HG02870 (cell line): ENCODE results near the gene VPS8.
"Not testable (repeated sequence)": the region's sequence is repeated elsewhere in the genome, so short reads cannot be mapped to it uniquely, and the experiment has no call there.

Experiments
- ATAC-seq: cut with Tn5 transposase; IDR thresholded peaks from one replicate; pipeline ENCODE4 v1.9.1; 2021; ENCODE audit warnings: mild to moderate bottlenecking, moderate library complexity; ENCODE audit not compliant: unreplicated experiment

Gene VPS8

GRCh38 chr3:184846496-184846895 lies 34.5 kb downstream of the VPS8 start:
- ATAC-seq, result no peak

- no peak for ATAC-seq
Measured at GRCh38 chr3:184848934-184849333, 37.0 kb downstream of the VPS8 start.

DNA sequence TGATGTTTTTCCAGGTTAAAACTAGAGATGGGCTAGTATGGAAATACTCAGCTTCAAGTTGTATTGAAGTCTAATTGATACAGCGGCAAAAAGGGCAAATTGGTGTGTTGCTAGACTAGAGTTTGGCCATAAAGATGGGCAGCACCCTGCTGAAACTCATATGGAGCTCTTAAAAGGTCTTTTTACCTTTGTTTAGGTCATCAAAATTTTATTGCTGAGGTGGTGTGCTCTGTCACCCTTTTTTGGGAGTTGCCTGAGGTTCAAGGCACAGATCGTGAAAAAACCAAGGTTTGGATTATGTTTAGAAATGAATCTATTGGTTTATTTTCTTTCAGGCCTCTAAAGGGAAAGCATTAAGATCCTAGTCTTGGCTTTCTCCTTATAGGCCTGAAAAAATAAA lies 38.2 kb downstream of the VPS8 start:
- ATAC-seq, result no peak

GRCh38 chr3:184857099-184857498 lies 45.1 kb downstream of the VPS8 start:
- no peak for ATAC-seq

DNA sequence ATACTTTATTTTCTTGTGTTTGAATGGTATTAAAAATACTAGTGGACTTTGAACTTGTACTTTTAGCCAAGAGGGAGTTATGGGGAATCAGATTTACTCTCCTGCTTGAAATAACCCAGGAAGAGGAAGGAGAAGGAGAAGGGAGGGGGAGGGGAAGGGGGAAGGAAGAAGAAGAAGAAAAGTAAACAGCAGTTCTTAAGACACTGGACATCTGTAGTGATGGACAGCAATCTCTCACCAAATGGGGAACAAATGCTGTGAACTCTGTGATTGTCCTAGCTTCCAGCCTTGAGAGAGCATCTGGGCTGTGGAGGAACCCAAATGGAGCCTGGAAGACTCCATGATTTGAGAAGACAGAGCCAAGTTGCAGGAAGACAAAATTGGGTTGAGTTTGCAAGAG lies 52.0 kb downstream of the VPS8 start:
- ATAC-seq, result no peak

GRCh38 chr3:184868477-184868876 lies 56.5 kb downstream of the VPS8 start:
- ATAC-seq, result no peak

GRCh38 chr3:184872200-184872599 lies 60.2 kb downstream of the VPS8 start:
- no peak for ATAC-seq

DNA sequence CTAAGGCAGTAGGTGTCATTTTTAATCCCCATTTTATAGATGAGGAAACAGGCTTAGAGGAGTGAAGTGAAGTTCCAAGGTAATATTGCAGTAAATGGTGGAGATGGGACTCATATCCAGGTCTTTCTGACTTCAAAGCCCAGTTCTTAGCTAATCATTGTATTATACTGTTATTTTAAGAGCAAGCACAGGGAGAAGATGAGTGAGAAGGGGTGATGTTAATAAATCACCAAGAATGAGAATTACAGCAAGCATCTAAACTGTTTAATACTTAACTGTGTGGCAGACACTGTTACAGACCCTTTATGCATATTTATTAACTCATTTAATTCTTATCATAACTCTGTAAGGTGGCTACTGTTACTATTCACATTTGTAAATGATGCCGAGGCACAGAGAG lies 61.2 kb downstream of the VPS8 start:
- ATAC-seq, result no peak

- ATAC-seq, result no peak
Measured at GRCh38 chr3:184874709-184875644, 63.0 kb downstream of the VPS8 start.

- no peak for ATAC-seq
Measured at GRCh38 chr3:184880276-184881019, 68.5 kb downstream of the VPS8 start.

- ATAC-seq, result peak; percentile 89
Measured at GRCh38 chr3:184884359-184885017, 72.5 kb downstream of the VPS8 start.

GRCh38 chr3:184885112-184885511 lies 73.1 kb downstream of the VPS8 start:
- no peak for ATAC-seq

- no peak for ATAC-seq
Measured at GRCh38 chr3:184887574-184887973, 75.6 kb downstream of the VPS8 start.

GRCh38 chr3:184889312-184889904 lies 77.4 kb downstream of the VPS8 start:
- ATAC-seq, result no peak

- ATAC-seq, result no peak
Measured at GRCh38 chr3:184894051-184894450, 82.1 kb downstream of the VPS8 start.

DNA sequence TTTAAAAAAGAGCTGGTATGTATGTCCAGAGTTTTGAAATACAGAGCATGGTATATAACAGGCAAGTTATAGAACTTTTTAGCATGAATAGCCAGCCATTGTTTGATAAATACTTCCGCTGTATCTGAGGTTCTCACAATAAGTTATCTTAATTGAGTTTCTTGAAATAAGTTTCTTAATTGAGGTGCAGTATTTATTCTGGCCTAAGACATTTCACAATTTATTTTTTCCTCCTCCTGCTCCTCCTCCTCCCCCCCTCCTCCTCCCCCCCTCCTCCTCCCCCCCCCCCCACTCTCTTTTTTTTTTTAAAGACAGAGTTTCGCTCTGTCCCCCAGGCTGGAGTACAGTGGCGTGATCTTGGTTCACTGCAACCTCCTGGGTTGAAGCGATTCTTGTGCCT lies 83.4 kb downstream of the VPS8 start:
- ATAC-seq, result no peak

DNA sequence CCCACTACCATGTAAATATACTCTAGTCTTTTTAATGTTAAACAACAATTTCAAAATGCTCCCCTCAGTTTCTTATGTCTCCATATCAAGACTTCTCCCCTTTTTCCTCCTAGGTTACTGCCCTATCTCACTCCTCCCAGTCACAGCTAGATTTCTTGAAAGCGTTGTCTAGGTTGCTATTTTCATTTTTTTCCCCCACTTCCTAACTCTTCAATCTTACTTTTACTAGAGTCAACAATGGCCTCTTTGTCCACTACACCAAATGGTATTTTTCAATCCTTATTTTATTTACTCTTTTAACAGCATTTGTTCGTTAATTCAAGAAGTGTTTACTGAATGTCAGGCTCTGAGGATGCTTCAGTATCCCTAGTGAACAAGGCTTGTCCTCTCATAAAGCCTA lies 84.4 kb downstream of the VPS8 start:
- ATAC-seq, result no peak

DNA sequence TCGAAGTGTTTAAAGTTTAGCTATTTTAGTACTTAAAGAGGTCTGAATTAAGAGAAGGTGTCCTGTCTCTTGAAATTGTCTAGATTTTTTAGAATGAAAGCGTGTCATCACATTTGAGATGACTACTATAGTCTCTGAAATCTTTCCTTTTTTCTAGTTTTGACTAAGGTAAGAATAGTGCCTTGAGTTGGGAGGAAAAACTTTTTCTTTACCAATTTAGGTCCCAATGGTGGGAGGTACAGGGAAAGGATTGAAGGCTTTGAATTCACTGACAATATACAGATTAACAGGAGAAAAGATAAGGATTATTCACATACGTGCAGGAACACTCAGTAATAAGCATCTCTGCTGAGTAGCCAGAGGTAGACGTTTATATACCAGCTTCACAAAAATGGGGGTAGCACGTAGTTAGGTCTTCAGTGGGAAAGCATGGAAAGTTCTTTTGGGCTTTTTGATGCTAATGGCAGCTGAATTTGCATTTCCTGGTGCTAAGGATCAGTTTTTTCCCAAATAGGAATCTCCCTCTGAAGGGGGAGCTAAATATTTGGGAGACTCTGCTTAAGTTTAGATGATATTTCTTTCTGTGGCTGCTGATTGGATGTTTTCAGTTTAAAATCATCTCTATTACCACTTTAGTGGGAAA lies 88.1 kb downstream of the VPS8 start:
- no peak for ATAC-seq

DNA sequence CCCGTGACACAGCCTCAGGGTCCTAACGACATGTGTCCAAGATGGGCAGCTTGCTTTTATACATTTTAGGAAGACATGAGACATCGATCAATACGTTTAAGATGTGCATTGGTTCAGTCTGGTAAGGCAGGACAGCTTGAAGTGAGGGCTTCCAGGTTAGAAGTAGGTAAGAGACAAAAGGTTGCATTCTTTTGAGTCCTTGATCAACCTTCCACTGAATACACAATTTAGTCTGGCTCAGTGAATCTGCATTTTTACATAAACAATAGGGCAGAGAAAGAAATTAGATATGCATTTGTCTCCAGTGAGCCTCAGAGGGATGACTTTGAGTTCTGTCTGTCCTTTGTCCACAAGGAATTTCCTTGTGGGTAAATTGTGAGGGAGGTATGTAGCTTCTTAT lies 95.1 kb downstream of the VPS8 start:
- ATAC-seq, result not testable (repeated sequence)
